Measurements from ENCODE around the gene SNX9. TPM values are rescaled to one million over a fixed set of nuclear protein-coding genes. Genes with fewer than 3 reads are reported as not detected.
A peak's percentile ranks its signal among the peaks of the same experiment; 100 is the strongest.

The SNX9 gene
- total RNA-seq, 1 donor from 2014 or later: 68.6 TPM

DNA sequence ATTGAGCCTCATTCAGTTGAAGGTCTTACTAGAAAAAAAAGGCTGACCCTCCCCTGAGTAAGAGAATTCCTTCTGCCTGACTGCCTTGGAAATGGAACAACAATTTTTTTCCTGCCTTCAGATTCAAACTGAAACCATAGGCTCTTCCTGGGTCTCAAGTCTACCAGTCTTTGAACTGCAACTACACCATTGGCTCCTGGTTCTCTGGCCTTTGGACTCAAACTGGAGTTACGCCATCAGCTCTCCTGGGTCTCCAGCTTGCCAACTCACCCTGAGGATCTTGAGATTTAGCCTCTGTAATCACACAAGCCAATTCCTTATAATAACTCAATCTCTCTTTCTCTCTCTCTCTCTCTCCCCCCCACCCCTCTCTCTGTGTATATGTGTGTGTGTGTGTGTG, 36.0 kb upstream of the SNX9 start:
- DNase-seq (ENCODE audit: low spot score): no peak
- Mint-ChIP-seq H3K27ac (ENCODE audit: unreplicated experiment) (no peak overlapping the region), H3K9me3 (ENCODE audit: unreplicated experiment) (no peaks in the 10 kb centered on the region), H3K27me3 (ENCODE audit: unreplicated experiment) (peaks cover 2% of the 10 kb centered on the region), H3K4me1 (ENCODE audit: unreplicated experiment) (peaks cover 17% of the 10 kb centered on the region), H3K4me3 (ENCODE audit: unreplicated experiment) (no peak overlapping the region), H3K36me3 (ENCODE audit: low read depth, unreplicated experiment) (no peaks in the 10 kb centered on the region)
- TF ChIP-seq, protein P1, sequence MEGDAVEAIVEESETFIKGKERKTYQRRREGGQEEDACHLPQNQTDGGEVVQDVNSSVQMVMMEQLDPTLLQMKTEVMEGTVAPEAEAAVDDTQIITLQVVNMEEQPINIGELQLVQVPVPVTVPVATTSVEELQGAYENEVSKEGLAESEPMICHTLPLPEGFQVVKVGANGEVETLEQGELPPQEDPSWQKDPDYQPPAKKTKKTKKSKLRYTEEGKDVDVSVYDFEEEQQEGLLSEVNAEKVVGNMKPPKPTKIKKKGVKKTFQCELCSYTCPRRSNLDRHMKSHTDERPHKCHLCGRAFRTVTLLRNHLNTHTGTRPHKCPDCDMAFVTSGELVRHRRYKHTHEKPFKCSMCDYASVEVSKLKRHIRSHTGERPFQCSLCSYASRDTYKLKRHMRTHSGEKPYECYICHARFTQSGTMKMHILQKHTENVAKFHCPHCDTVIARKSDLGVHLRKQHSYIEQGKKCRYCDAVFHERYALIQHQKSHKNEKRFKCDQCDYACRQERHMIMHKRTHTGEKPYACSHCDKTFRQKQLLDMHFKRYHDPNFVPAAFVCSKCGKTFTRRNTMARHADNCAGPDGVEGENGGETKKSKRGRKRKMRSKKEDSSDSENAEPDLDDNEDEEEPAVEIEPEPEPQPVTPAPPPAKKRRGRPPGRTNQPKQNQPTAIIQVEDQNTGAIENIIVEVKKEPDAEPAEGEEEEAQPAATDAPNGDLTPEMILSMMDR (IDR thresholded peaks at IDR 0.05; ENCODE audit: unreplicated experiment): no peak

DNA sequence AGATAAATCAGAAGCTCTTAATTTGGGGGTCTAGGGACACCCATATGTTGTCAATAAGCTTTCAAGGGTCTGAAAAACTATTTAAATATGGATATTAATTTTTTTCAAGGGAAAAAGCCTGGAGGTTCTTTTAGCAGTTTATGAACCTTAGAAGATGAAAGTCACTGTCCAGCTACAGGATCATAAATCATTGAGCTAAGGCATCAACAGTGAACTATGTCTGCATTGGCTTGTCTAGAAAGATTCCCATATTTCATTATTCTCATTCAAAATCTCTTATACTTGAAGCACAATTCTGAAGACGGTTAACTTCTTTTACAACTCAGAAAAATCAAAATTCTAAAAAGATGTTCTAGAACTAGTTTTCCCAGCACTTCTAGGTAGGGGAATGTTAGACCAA, 34.9 kb upstream of the SNX9 start:
- H3K4me3 Mint-ChIP-seq (ENCODE audit: unreplicated experiment): no peak overlapping the region
- H3K4me1 Mint-ChIP-seq (ENCODE audit: unreplicated experiment): peaks cover 25% of the 10 kb centered on the region
- H3K27me3 Mint-ChIP-seq (ENCODE audit: unreplicated experiment): peaks cover 2% of the 10 kb centered on the region
- DNase-seq (ENCODE audit: low spot score): no peak
- no peaks in the 10 kb centered on the region for H3K36me3 Mint-ChIP-seq (ENCODE audit: low read depth, unreplicated experiment)
- H3K27ac Mint-ChIP-seq (ENCODE audit: unreplicated experiment): no peak overlapping the region
- H3K9me3 Mint-ChIP-seq (ENCODE audit: unreplicated experiment): no peaks in the 10 kb centered on the region
- TF ChIP-seq, protein P1 (IDR thresholded peaks at IDR 0.05; ENCODE audit: unreplicated experiment): no peak

DNA sequence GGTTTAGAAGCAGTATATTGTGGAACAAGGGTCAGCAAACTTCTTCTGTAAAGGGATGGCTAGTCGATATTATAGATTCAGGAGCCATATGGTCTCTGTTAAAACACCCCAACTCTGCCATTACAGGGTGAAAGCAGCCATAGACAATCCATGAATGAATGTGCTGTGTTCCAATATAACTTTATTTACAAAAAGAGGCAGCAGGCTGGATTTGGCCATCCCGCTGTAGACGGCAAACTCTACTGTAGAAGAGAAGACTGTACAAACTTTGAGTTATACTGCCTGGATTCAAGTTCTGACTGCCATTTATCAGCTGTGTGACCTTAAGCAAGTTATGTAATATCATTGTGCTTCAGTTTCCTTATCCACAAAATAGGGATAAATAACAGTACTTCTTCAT, 33.7 kb upstream of the SNX9 start:
- Mint-ChIP-seq H3K9me3 (ENCODE audit: unreplicated experiment) (no peaks in the 10 kb centered on the region), H3K4me3 (ENCODE audit: unreplicated experiment) (no peak overlapping the region), H3K27me3 (ENCODE audit: unreplicated experiment) (peaks cover 2% of the 10 kb centered on the region), H3K27ac (ENCODE audit: unreplicated experiment) (no peak overlapping the region), H3K4me1 (ENCODE audit: unreplicated experiment) (peaks cover 30% of the 10 kb centered on the region), H3K36me3 (ENCODE audit: low read depth, unreplicated experiment) (no peaks in the 10 kb centered on the region)
- TF ChIP-seq, protein P1 (IDR thresholded peaks at IDR 0.05; ENCODE audit: unreplicated experiment): no peak
- no peak for DNase-seq (ENCODE audit: low spot score)

DNA sequence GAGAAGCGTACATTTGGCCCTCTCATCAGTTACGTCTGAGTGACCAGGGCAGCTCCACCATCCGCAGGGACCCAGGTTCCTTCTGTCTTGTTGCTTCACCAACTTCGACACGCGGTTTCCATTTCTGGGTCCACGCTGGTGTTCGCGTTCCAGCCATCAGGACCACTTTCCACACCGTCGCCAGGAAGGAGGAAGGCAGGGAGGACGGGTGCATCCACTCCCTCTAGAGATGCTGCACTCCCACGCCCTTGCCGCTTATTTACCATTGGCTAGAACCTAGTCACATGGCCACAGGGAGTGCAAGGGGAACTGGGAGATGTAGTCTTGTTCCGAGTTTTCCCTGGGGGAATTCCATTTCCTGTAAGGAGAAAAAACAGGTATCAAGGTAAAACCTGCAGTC, 33.2 kb upstream of the SNX9 start:
- no peak for DNase-seq (ENCODE audit: low spot score)
- H3K9me3 Mint-ChIP-seq (ENCODE audit: unreplicated experiment): no peaks in the 10 kb centered on the region
- peaks cover 30% of the 10 kb centered on the region for H3K4me1 Mint-ChIP-seq (ENCODE audit: unreplicated experiment)
- TF ChIP-seq, protein P1 (IDR thresholded peaks at IDR 0.05; ENCODE audit: unreplicated experiment): no peak
- peak overlapping the region; percentile 9 for H3K27ac Mint-ChIP-seq (ENCODE audit: unreplicated experiment)
- no peak overlapping the region for H3K4me3 Mint-ChIP-seq (ENCODE audit: unreplicated experiment)
- H3K27me3 Mint-ChIP-seq (ENCODE audit: unreplicated experiment): peaks cover 2% of the 10 kb centered on the region
- H3K36me3 Mint-ChIP-seq (ENCODE audit: low read depth, unreplicated experiment): no peaks in the 10 kb centered on the region

DNA sequence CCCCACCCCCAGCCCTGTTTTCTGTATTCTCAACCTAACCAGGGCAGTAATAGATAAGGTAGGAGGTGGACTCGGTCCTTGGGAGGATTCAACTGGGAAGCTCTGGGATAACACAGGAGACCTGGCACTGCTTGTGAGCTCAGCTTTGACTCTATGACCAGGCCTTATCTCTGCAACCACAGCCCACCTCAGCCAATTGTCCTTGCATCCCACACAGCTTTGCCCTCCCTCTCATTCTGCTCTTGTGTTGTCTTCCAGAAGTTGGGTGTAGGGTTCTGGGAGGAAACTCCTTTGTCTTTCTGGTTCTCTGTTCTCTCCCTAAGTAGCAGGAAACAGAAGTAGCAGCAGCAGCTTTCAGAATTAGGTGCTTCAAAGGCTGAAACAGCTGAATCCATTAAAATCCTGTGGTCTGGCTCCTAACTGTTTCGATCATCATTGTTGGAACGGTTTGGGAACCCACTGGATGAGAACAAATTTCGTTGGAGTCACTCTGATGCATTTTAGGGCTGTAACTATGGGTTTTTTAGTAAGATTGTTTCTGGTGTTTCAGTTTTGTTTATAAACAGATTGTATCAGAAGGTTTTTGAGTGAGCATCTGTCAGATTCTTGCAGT, 32.4 kb upstream of the SNX9 start:
- Mint-ChIP-seq H3K27ac (ENCODE audit: unreplicated experiment) (peak overlapping the region; percentile 88), H3K27me3 (ENCODE audit: unreplicated experiment) (peaks cover 2% of the 10 kb centered on the region)
- TF ChIP-seq, protein P1 (IDR thresholded peaks at IDR 0.05; ENCODE audit: unreplicated experiment): no peak

More for the DNA sequence above, 32.4 kb upstream of the SNX9 start:
- Mint-ChIP-seq H3K36me3 (ENCODE audit: low read depth, unreplicated experiment) (no peaks in the 10 kb centered on the region), H3K4me1 (ENCODE audit: unreplicated experiment) (peaks cover 30% of the 10 kb centered on the region), H3K4me3 (ENCODE audit: unreplicated experiment) (no peak overlapping the region), H3K9me3 (ENCODE audit: unreplicated experiment) (no peaks in the 10 kb centered on the region)
- no peak for DNase-seq (ENCODE audit: low spot score)

Measured in endothelial cell (in vitro differentiated cells).